Vagina (tissue), 2 donors: ENCODE measurements around the gene HSF2BP.
"Not testable (repeated sequence)": the region's sequence is repeated elsewhere in the genome, so short reads cannot be mapped to it uniquely, and the experiment has no call there.

Experiments
- CTCF ChIP-seq, 3 experiments: fragments of 450-650 bp in 2 of 3; fragments of 200-600 bp in 1 of 3; sonication (generic) in 1 of 3; IDR thresholded peaks; one replicate each; pipeline ENCODE4 v1.5.1; 2017 to 2019; ENCODE audit warnings: antibody characterized with exemption in 3 of 3, mild to moderate bottlenecking in 2 of 3, moderate library complexity in 2 of 3
- POLR2A ChIP-seq, 2 donors: fragments of 450-650 bp; IDR thresholded peaks; one replicate each; pipeline ENCODE4 v1.6.1; 2017; ENCODE audit warnings: antibody characterized with exemption in 2 of 2, mild to moderate bottlenecking in 2 of 2, moderate library complexity in 2 of 2
- POLR2AphosphoS5 ChIP-seq, 2 donors: sonication (generic); formaldehyde crosslinking; IDR thresholded peaks; one replicate each; pipeline ENCODE4 v1.9.0; 2017; ENCODE audit warnings: antibody characterized with exemption in 2 of 2, mild to moderate bottlenecking in 2 of 2, low read depth in 1 of 2; ENCODE audit not compliant: insufficient read depth in 1 of 2

- not testable (repeated sequence) for TF ChIP-seq CTCF (IDR thresholded peaks at IDR 0.05); POLR2A (IDR thresholded peaks at IDR 0.05); POLR2AphosphoS5 (IDR thresholded peaks at IDR 0.05; ENCODE audit: insufficient read depth in 1 of 2, low read depth in 1 of 2)
Measured at GRCh38 chr21:43511209-43511608, 148.1 kb downstream of the HSF2BP start.
